ENCODE data around the gene BMX.

GRCh38 chrX:15512401-15512965 lies 11.9 kb downstream of the BMX start:
- TF ChIP-seq CTCF (IDR thresholded peaks at IDR 0.05) (no peak), POLR2A (IDR thresholded peaks at IDR 0.05) (no peak)
